NCI-H146 (cell line): ENCODE results near the gene SUCLG1.
"Not testable (repeated sequence)": the region's sequence is repeated elsewhere in the genome, so short reads cannot be mapped to it uniquely, and the experiment has no call there.

ENCODE experiments used
- DNase-seq: peaks from one replicate; lab custom pipeline; 2025; lab: John Stamatoyannopoulos, UW

The SUCLG1 gene

GRCh38 chr2:84421197-84421596 lies 37.9 kb downstream of the SUCLG1 start:
- DNase-seq: no peak

- no peak for DNase-seq
Measured at GRCh38 chr2:84417453-84418145, 41.5 kb downstream of the SUCLG1 start.

GRCh38 chr2:84409531-84409930 lies 49.5 kb downstream of the SUCLG1 start:
- DNase-seq: no peak

- DNase-seq: not testable (repeated sequence)
Measured at GRCh38 chr2:84402111-84402510, 57.0 kb downstream of the SUCLG1 start.

- DNase-seq: not testable (repeated sequence)
Measured at GRCh38 chr2:84399839-84400238, 59.2 kb downstream of the SUCLG1 start.

GRCh38 chr2:84395820-84396219 lies 63.3 kb downstream of the SUCLG1 start:
- DNase-seq: no peak

GRCh38 chr2:84394628-84395027 lies 64.5 kb downstream of the SUCLG1 start:
- no peak for DNase-seq

- DNase-seq: no peak
Measured at GRCh38 chr2:84393829-84394228, 65.3 kb downstream of the SUCLG1 start.

GRCh38 chr2:84389794-84390193 lies 69.3 kb downstream of the SUCLG1 start:
- DNase-seq: no peak

- DNase-seq: no peak
Measured at GRCh38 chr2:84388921-84389490, 70.1 kb downstream of the SUCLG1 start.

GRCh38 chr2:84388133-84388532 lies 70.9 kb downstream of the SUCLG1 start:
- no peak for DNase-seq

- no peak for DNase-seq
Measured at GRCh38 chr2:84386336-84387040, 72.6 kb downstream of the SUCLG1 start.

GRCh38 chr2:84383271-84383670 lies 75.8 kb downstream of the SUCLG1 start:
- DNase-seq: no peak

- DNase-seq: no peak
Measured at GRCh38 chr2:84380875-84381274, 78.2 kb downstream of the SUCLG1 start.

- no peak for DNase-seq
Measured at GRCh38 chr2:84378960-84379359, 80.1 kb downstream of the SUCLG1 start.

GRCh38 chr2:84375020-84375419 lies 84.1 kb downstream of the SUCLG1 start:
- DNase-seq: no peak

GRCh38 chr2:84373866-84374265 lies 85.2 kb downstream of the SUCLG1 start:
- DNase-seq: no peak
